Stimulated activated memory B cell treated with anti-CD40 and anti-IgM and Interleukin-4, amounts not matched to agents 10 μg/mL and 1 μg/mL and 100 μg/mL, for 72 hours (primary cell): ENCODE data around the gene BRAF.
"Not testable (repeated sequence)": the region's sequence is repeated elsewhere in the genome, so short reads cannot be mapped to it uniquely, and the experiment has no call there.

Source experiments
- ATAC-seq: fragments of 150-1000 bp; cut with Tn5 transposase; 2 replicates; pipeline ENCODE4 v1.10.0; 2021
- H3K27ac Mint-ChIP-seq: one replicate; pipeline ENCODE4 v1.8.0; 2022; ENCODE audit warnings: mild to moderate bottlenecking, mixed read lengths
- H3K27me3 Mint-ChIP-seq: one replicate; pipeline ENCODE4 v1.8.0; 2022; ENCODE audit warnings: mixed read lengths
- H3K36me3 Mint-ChIP-seq: one replicate; pipeline ENCODE4 v1.8.0; 2022; ENCODE audit warnings: mixed read lengths
- H3K4me1 Mint-ChIP-seq: one replicate; pipeline ENCODE4 v1.8.0; 2022; ENCODE audit warnings: mixed read lengths
- H3K4me3 Mint-ChIP-seq: one replicate; pipeline ENCODE4 v1.8.0; 2022; ENCODE audit warnings: mild to moderate bottlenecking, moderate library complexity, mixed read lengths
- H3K9me3 Mint-ChIP-seq: one replicate; pipeline ENCODE4 v1.8.0; 2022; ENCODE audit warnings: mixed read lengths

The BRAF gene

GRCh38 chr7:140902303-140902953 is 22.3 kb downstream of the BRAF start:
- Mint-ChIP-seq H3K4me3 (peak overlapping the region; percentile 49), H3K27ac (peak overlapping the region; percentile 71), H3K4me1 (peaks cover 57% of the 10 kb centered on the region)

GRCh38 chr7:140901941-140902302 is 22.8 kb downstream of the BRAF start:
- Mint-ChIP-seq H3K27me3 (no peaks in the 10 kb centered on the region), H3K27ac (peak overlapping the region; percentile 71), H3K36me3 (peaks cover 22% of the 10 kb centered on the region), H3K4me3 (no peak overlapping the region), H3K4me1 (peaks cover 55% of the 10 kb centered on the region), H3K9me3 (peaks cover 4% of the 10 kb centered on the region)
- no peak for ATAC-seq

More at GRCh38 chr7:140902303-140902953, 22.3 kb downstream of the BRAF start:
- ATAC-seq = peak; percentile 68
- H3K9me3 Mint-ChIP-seq = peaks cover 4% of the 10 kb centered on the region
- peaks cover 27% of the 10 kb centered on the region for H3K36me3 Mint-ChIP-seq
- H3K27me3 Mint-ChIP-seq = no peaks in the 10 kb centered on the region

GRCh38 chr7:140899883-140900282 is 24.8 kb downstream of the BRAF start:
- peaks cover 69% of the 10 kb centered on the region for H3K4me1 Mint-ChIP-seq
- no peak overlapping the region for H3K4me3 Mint-ChIP-seq
- peaks cover 4% of the 10 kb centered on the region for H3K9me3 Mint-ChIP-seq
- no peaks in the 10 kb centered on the region for H3K27me3 Mint-ChIP-seq
- H3K36me3 Mint-ChIP-seq = peaks cover 22% of the 10 kb centered on the region
- no peak for ATAC-seq
- H3K27ac Mint-ChIP-seq = no peak overlapping the region

- Mint-ChIP-seq H3K4me1 (peaks cover 68% of the 10 kb centered on the region), H3K4me3 (no peak overlapping the region)
- no peak for ATAC-seq
Observed at GRCh38 chr7:140898786-140899536, 25.8 kb downstream of the BRAF start.

GRCh38 chr7:140896996-140897395 is 27.7 kb downstream of the BRAF start:
- peaks cover 67% of the 10 kb centered on the region for H3K4me1 Mint-ChIP-seq
- H3K9me3 Mint-ChIP-seq = no peaks in the 10 kb centered on the region
- no peak overlapping the region for H3K27ac Mint-ChIP-seq
- H3K36me3 Mint-ChIP-seq = peaks cover 19% of the 10 kb centered on the region
- no peak overlapping the region for H3K4me3 Mint-ChIP-seq
- H3K27me3 Mint-ChIP-seq = no peaks in the 10 kb centered on the region
- ATAC-seq = no peak

More at GRCh38 chr7:140898786-140899536, 25.8 kb downstream of the BRAF start:
- Mint-ChIP-seq H3K27me3 (no peaks in the 10 kb centered on the region), H3K36me3 (peaks cover 19% of the 10 kb centered on the region), H3K27ac (no peak overlapping the region), H3K9me3 (peaks cover 4% of the 10 kb centered on the region)

GRCh38 chr7:140889645-140890044 is 35.1 kb downstream of the BRAF start:
- Mint-ChIP-seq H3K27ac (no peak overlapping the region), H3K9me3 (no peaks in the 10 kb centered on the region), H3K36me3 (peaks cover 10% of the 10 kb centered on the region), H3K27me3 (no peaks in the 10 kb centered on the region), H3K4me3 (no peak overlapping the region), H3K4me1 (peaks cover 72% of the 10 kb centered on the region)
- ATAC-seq = no peak

- Mint-ChIP-seq H3K9me3 (no peaks in the 10 kb centered on the region), H3K27me3 (no peaks in the 10 kb centered on the region), H3K36me3 (peaks cover 10% of the 10 kb centered on the region), H3K4me3 (no peak overlapping the region), H3K4me1 (peaks cover 70% of the 10 kb centered on the region), H3K27ac (no peak overlapping the region)
- no peak for ATAC-seq
Observed at GRCh38 chr7:140889150-140889549, 35.6 kb downstream of the BRAF start.

GRCh38 chr7:140888087-140888486 is 36.6 kb downstream of the BRAF start:
- no peak overlapping the region for H3K4me3 Mint-ChIP-seq
- H3K9me3 Mint-ChIP-seq = no peaks in the 10 kb centered on the region
- no peak for ATAC-seq
- H3K4me1 Mint-ChIP-seq = peaks cover 68% of the 10 kb centered on the region
- H3K36me3 Mint-ChIP-seq = no peaks in the 10 kb centered on the region
- no peak overlapping the region for H3K27ac Mint-ChIP-seq
- no peaks in the 10 kb centered on the region for H3K27me3 Mint-ChIP-seq

GRCh38 chr7:140885735-140886334 is 38.9 kb downstream of the BRAF start:
- peak overlapping the region; percentile 0 for H3K27ac Mint-ChIP-seq
- peaks cover 5% of the 10 kb centered on the region for H3K36me3 Mint-ChIP-seq
- ATAC-seq = no peak
- H3K4me1 Mint-ChIP-seq = peaks cover 64% of the 10 kb centered on the region
- H3K9me3 Mint-ChIP-seq = no peaks in the 10 kb centered on the region
- H3K27me3 Mint-ChIP-seq = no peaks in the 10 kb centered on the region
- no peak overlapping the region for H3K4me3 Mint-ChIP-seq

- no peak overlapping the region for H3K27ac Mint-ChIP-seq
- no peak overlapping the region for H3K4me3 Mint-ChIP-seq
- no peak for ATAC-seq
- peaks cover 15% of the 10 kb centered on the region for H3K36me3 Mint-ChIP-seq
- H3K4me1 Mint-ChIP-seq = peaks cover 66% of the 10 kb centered on the region
- no peaks in the 10 kb centered on the region for H3K27me3 Mint-ChIP-seq
- peaks cover 2% of the 10 kb centered on the region for H3K9me3 Mint-ChIP-seq
Observed at GRCh38 chr7:140883378-140883777, 41.4 kb downstream of the BRAF start.

- H3K27me3 Mint-ChIP-seq, ATAC-seq, H3K4me3 Mint-ChIP-seq, H3K27ac Mint-ChIP-seq, H3K9me3 Mint-ChIP-seq: not testable (repeated sequence)
- H3K4me1 Mint-ChIP-seq = peaks cover 66% of the 10 kb centered on the region
- peaks cover 19% of the 10 kb centered on the region for H3K36me3 Mint-ChIP-seq
Observed at GRCh38 chr7:140882834-140883233, 41.9 kb downstream of the BRAF start.

- Mint-ChIP-seq H3K9me3 (peaks cover 3% of the 10 kb centered on the region), H3K4me3 (no peak overlapping the region), H3K27me3 (no peaks in the 10 kb centered on the region), H3K27ac (peak overlapping the region; percentile 43), H3K36me3 (peaks cover 19% of the 10 kb centered on the region), H3K4me1 (peaks cover 64% of the 10 kb centered on the region)
- ATAC-seq = peak; percentile 39
Observed at GRCh38 chr7:140881507-140882228, 43.1 kb downstream of the BRAF start.

GRCh38 chr7:140877249-140877524 is 47.5 kb downstream of the BRAF start:
- Mint-ChIP-seq H3K27me3 (no peaks in the 10 kb centered on the region), H3K9me3 (peaks cover 6% of the 10 kb centered on the region), H3K4me1 (peaks cover 70% of the 10 kb centered on the region), H3K36me3 (peaks cover 33% of the 10 kb centered on the region), H3K27ac (no peak overlapping the region), H3K4me3 (no peak overlapping the region)
- no peak for ATAC-seq

- Mint-ChIP-seq H3K27me3 (no peaks in the 10 kb centered on the region), H3K27ac (peak overlapping the region; percentile 19), H3K4me3 (no peak overlapping the region), H3K4me1 (peaks cover 68% of the 10 kb centered on the region), H3K36me3 (peaks cover 32% of the 10 kb centered on the region), H3K9me3 (peaks cover 6% of the 10 kb centered on the region)
- peak; percentile 70 for ATAC-seq
Observed at GRCh38 chr7:140876519-140877248, 48.0 kb downstream of the BRAF start.

GRCh38 chr7:140873434-140873833 is 51.3 kb downstream of the BRAF start:
- Mint-ChIP-seq H3K36me3 (peaks cover 26% of the 10 kb centered on the region), H3K4me3 (no peak overlapping the region), H3K27ac (no peak overlapping the region), H3K27me3 (no peaks in the 10 kb centered on the region), H3K9me3 (peaks cover 5% of the 10 kb centered on the region), H3K4me1 (peaks cover 74% of the 10 kb centered on the region)
- ATAC-seq = no peak
